NK-92 (cell line): Measurements from ENCODE around the gene HOXB9.

Source experiments
- DNase-seq: peaks from one replicate; lab custom pipeline; 2025; ENCODE audit not compliant: unreplicated experiment; lab: John Stamatoyannopoulos, UW

HOXB9 gene

DNA sequence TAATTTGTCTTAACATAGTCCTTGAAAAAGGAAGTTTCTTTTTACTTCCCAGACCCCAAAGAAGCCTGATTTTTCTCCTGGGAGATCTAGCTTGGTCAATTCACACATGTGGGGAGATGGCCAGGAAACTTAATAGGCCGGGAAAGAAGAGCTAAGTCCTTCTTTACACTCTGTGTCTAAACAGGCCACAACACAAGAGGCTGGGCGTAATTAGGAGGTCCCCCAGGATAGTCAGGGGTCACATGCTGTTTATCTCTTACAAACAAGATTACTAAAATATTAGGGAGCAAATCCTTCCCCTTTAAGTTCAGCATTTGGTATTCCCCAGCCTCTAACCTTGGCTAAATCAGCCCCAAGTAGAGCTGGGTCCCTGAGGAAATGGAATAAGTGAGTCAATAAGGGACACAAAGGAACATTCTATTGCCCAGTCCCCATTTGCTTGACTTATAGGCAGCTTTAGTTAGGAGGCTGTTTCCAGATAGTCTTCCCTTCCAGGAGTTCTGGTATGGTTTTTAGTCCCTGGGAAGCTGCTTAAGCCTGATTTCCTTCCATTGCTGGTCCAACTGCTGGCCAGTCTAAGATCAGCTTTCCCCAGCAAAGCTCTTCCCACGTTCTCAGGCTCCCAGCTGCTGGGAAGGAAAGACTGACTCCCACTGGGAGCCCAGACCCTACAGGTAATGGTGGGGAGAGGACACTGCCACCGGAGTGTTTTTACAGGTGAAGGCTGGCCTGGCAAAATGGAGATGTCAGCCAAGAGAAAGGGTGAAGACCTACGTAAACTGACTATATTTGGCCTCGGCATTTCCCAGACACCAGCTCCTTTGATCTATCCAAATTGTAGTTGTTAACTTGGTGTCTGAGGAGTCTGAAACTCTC is 14.1 kb upstream of the HOXB9 start:
- no peak for DNase-seq

DNA sequence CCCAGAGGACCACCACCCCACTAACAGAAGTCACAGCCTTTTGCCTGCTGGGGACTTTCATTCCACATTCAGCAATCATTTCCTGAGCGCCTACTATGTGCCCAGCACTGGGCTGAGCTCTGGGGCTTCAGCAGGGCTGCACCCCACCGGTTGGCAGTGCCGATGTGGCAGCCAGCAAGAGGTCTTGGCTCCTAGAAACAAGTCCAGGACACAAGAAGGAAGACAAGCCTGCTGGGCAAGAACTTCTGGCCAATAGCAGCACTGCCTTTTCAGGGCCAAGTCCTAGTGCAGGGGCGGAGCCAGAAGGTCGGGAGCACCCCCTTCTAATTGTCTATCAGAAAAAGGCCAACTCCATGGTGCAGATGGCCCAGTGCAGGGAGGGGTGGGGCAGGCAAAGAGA is 13.0 kb upstream of the HOXB9 start:
- DNase-seq, result no peak

DNA sequence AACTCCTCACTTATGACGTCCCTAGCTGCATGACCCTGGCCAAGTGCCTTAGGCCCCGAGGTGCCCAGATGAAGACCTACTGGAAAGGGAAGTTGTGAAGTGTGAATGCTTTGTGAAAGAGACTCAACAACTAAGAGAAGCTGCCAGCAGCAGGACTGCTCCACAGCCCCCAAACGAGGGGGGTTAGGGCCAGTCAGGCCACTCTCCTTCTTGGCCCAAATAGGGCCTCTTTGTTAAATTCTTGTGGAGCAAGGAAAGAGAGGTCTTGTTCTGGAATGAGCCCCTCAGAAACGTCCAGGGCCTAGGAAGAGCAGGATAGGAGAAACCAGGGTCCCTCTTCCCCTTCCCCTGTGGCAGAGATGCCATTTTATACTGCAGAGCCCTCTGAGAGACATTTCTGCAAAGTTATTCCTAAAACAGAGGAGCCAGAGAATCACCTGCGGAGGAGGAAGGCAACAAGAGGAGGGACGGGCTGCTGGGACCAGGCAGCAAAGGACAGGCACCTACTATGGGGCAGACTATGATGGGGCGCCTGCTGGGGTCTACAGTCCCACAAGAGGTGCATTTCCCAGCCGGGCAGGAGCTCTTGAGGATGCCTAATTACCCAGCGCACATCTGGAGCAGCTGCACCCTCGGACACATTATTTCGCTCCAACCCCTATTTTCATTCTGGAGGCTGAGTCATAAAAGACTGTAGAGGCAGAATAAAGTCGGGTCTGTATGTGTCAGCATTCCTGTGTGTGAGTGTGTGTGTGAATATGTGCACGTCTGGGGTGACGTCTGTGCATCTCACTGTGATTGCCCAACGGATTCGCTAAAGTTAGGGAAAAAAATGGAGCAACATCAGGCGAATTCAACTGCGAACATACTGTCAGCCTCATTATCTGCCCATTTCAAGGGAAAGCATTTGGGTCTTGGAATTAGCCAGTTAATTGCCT is 11.4 kb upstream of the HOXB9 start:
- DNase-seq, result no peak

DNA sequence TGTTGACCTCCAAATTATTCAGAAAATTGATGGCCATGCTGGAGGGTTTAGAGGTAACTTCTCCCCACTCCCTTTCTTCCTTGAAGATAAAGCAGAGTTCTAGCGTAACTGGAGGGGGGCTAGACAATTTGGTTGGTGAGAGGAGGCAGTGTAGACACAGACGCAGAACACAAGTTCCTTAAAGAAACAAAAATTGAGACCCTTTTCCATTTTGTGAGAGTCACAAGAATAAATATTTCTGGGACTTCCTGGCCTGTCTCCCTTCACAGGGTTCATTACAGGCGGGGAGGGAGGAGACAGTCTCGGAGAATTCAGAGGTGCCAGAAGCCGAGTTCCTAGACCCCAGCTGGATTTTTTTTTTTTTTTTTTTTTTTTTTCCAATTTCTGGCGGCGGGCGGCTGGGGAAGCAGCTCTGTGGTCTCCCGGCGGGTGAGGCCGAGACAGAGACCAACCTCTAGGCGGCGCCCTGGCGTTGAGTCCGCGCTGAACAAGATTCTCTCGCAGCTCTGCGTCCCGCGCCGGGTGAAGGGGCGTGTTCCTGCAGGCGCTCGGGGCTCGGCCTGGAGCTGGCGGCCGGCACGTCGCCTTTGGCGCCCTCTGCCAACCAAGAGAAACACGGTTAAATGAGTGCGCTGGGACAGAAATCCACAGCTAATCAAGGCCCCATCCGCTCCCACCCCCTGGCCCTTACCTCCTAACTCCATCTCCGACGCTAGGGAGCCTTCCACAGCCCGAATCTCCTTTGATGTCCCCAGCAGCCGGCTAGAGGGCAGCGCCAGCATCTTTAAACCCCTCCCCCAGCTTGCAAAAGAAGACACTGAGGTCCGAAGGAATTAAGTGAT is 10.2 kb upstream of the HOXB9 start:
- DNase-seq, result no peak

DNA sequence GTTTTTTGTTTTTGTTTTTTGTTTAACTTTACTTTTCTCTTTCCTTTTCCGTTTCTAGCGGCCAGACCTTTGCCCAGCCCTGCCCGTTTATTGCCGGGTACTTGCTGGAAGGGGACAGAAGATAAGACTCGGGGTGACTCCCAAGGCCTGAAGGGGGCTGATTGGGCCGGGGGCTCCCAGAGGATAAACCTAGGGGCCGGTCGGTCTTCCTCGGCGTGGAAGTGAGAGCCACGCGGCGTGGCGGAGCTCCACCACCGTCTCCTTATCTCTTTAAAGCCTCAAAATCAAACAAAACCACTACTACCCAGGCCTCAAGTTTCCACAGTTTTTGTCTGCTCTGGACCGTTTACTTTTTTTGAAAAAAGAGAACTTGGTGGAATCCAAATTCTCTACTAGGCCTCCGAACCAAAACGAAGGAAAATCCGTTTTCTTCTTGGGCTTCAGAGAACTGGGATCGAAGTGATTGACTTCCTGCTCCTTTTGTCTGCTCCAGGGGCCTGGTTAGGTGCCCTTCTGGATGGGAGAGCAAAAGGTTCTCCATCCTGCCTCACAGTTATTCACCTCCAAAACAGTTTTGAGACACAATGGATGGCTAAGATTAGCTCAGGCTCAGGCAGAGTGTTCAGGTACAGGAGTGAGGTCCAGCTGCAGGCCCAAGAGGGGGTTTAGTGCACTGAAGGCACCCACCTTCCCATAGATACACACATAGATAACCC is 8.5 kb upstream of the HOXB9 start:
- no peak for DNase-seq

DNA sequence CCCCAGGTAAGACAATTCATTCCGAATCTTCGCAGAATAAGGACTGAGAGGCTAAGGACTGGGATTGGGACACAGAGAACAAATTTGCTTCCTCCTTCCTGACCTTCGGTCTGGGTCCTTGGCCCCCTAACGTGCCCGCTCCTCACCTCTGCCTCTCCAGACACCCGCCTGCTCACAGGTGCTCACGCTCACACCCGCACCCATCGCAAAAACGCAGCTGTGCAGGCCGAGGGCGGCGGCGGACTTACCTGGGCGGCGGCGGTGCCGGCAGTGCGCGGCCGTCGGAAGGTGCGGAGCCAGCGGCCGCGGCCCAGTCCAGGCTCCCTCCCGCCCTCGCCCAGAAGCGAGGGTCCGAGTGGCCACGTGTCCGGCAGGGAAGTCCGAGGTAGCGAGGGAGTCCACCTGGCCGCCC is 7.1 kb upstream of the HOXB9 start:
- no peak for DNase-seq

DNA sequence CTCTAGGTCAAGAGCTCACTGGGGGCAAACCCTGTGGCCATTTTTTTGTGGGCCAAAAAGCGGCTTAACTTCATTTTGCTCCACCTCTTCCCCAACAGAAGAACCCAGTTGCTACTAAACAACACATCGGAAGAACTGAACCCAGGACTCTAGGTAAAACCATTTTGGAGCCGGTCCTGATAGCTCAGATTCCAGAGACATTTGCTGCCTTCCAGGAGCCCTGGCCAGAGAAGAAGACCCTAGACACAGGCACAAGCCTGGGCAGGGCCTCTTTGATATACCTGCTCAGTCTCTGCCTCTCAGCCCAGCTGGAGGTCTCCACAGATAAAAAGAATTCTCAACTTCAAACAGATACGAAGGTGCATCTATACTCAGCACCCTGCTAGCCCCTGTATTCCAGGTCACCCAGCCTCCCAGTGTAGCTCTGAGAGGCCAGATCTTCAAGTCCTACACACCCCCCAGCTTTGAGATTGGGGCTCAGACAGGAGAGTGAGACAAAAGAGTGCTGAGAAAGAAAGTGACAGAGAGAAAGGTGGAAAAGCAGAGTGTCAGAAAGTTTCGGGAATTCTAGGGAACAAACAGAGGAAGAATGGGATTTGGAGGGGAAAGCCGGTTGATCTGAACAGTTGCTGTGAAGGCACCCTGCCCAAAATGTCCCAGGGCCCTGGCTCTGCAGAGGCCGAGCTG is 6.6 kb upstream of the HOXB9 start:
- DNase-seq, result no peak

DNA sequence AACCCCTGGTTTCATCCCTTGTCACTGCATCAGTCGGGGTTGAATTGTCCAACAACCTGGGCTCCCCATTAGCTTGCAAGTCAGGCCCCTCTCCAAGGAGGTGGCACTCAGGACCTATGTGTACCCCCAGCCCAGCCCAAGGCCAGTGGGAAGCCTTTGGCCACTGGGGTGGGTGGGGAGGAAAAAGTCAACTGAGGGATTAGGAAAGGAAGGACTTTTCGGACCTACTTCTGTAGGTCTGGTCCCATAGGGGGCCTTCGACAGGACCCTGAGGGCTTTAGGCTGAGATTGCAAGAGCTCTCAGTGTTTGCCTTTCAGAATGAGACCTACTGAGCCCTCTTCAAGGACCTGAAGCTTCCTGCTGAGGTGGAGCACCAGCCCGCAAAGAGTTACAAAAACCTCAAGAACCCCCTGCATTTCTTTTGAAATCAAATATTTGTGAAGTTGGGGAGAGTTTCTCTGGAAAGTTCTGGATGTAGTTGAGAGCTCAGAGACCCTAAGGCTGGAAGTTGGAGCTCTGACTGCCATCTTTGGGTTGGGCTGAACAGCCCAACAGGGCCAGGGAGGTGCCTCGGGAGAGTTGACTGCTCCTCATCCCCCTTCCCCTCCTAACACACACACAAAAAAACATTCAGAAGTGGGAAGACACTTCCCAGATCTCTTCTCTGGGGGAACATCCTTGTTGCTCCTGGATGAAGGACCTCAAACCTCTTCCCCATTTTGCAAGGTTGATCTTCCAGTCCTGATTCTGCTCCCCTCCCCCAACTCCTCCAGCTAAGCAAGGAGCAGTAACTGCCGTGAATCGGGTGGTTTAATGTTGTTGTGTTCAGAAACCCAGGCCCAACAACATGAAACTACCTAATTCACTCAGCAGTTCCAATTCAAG is 5.8 kb upstream of the HOXB9 start:
- no peak for DNase-seq

DNA sequence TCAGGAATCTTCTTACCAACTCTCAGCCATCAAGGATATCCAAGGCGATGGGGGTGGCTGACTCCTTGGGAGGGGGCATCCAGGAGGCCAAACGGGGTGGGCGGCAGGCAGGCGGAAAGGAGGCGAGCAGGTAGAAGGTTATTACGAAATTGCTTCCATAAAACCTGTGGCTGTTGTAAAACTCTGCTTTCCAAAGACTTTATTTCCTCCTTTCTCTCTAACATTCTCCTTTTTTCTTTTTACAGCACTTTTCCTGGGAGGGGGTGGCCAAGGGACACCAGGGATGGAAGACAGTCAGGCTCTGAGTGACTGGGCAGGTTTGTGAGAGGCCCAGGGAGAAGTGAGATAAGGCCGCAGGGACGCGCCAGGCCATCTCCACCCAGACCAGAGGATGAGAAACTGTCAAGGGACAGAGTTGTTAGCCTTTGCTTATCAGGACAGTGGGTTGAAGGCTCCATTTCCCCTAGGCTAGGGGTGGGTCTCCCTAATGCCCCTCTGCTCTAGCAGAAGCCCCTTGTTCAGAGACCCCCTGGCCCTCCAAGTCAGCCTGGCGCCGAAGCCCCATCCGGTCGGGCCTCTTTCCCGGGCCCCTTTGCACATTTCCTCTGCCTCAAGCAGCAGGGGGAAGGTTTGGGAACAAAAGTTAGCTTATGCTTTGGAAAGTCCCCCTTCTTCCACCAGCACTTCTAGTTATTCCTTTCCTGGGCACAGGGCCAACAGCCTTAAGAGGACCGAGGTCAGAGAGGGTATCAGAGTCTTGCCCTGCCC is 5.0 kb upstream of the HOXB9 start:
- DNase-seq, result no peak

DNA sequence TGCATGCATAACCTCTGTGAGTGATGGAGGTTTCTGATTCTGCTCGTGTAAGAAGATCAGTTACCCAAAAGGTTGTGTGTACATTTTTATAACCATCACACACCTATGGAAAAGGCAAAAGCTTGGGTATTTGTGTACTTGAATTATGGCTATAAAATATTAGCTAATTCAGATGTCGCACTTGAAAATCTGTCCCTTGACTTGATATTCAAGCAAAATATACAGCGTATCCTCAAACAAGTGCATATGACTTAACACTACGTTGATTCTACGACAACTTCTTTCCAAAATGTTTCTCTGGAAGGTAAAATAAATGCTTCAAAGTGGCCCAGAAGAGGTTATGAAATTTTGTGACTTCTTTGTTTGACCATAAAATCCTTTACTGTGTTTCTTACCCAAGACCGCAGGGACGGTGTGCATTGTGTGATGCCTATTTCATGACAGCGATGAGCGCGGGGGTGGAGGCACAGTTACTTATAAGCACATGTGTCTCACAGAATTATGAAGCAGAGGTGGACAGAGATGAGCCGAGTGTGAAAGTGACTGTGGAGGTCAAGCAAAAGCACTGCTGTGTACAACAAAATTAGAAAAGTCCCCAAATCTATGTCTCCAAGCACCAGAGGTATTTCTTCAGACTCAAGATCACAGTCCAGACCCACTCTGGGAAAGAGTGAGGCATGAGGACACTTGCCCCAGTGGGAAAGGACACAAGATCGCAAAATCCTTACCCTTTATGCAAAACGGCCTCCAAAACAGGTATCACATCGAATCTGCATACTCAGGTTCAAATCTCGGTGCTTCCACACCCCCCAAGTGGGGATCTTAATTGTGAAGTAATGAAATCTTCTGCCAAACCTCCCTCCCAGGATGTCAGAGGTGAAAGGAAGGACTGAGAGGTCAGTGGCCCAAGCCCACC is 4.1 kb upstream of the HOXB9 start:
- DNase-seq, result no peak

DNA sequence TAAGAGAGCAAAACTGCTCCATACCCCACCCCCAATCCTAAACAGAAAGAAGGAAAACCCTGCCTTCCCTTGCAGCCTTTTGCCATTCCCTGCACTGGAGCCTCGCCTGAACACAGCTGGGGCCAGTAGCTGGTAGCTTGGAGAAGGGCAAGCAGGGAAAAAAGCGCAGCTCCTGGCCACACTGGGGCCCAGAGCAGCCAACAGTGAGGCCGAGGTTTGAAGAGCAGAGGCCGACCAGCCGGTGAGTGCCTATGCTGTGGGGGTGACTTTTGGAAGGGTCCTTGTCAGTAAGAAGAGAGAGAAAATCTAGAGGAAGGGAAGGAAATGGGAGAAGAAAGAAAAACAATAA is 3.2 kb upstream of the HOXB9 start:
- no peak for DNase-seq

DNA sequence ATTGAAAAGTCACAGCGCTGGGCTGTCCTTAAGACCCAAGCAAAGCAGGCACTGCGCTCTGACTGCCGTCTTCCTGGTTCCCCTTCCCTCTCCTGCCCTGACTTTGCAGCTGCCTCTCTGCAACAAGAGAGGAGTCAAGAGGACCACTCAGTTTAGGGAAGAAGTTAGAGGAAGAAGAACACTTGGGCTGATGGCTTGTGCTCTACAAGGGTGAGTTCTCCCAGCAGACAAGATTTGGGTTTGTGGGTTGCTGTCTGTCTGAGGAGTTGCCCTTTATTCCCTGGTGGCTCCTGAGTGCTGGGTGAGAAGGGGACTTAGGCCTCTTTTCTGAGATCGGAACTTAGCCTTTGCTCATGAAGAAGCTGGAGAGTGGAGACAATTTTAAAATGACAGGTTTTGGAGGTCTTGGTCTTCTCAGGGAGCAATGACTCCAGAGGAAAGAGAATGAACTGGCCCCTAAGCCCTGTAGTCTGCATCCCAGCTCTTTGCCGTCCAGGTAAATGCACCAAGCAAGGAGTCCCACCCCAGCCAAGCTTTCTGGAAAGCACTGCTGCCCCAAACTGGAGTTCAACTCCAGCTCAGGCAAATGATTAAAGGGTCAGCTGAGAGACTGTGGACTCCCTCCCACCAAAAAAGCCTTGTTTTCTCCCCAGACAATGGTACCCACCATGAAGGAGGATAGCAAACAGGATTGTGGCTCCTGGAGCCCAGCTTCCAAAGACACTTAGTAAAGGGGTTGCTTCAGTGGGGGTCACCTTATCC is 2.7 kb upstream of the HOXB9 start:
- no peak for DNase-seq

DNA sequence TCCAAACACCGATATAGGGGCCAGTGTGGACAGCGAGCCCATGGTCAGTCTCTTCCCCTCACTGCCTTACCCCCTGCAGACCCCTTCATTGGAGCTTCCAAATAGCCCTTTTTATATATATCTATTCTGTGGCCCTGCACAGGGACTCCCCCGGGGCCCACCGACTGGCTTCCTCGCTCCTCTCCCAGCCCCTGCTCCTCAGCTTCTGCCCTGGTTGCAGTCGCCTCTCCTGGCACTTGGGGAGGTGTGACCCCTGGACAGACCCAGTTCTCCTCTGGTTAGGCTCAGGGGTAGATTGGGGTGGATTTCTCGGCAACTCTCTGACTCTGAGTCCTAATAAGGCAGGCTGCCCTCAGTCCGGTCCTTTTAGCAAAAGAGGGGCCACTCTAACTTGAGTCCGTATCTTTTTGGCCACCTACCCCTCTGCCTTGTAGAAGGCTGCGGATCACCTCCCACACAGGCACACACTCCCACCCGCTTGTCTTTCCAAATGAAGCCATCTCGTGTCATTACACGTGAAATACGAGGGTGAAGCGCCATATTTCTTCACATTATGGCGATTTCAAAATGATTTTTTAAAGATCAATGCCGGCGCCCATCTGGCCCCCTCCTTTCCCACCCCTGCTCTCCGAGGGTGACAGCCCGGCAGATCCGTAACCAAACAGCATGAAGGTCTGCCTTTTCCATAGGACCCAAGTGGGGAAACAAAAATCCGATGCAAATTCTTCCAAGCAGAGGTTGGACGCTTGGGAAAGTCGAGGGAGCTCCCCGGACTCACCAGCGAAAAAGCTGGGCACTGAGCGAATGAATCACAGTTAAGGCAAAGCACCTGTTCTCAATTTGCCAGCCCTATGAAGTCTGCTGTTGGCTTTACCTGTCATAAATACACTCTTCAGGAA is 1.7 kb upstream of the HOXB9 start:
- no peak for DNase-seq

DNA sequence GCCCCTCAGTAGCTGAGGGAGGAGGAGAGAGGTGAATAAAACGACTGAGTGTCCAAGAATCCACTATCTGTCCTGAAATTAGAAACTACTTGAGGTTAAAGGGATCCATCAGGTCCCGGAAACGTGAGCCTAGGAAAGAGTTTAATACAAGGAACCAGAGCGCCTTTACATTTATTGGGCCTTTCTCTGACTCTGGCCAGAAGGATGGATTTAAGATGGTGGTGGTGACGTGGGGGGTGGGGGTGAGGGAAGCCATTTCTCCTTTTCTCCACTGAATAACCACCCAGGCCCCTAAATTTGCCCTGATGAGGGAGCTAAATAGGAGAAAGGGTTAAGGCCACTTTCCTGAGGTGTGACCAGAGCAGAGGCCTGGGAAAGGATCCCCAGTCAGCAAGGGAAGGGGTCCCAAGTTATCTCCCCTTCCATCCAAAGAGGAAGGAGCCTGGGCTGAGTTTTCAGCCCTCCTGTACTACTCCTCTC is 1.0 kb upstream of the HOXB9 start:
- DNase-seq, result no peak

DNA sequence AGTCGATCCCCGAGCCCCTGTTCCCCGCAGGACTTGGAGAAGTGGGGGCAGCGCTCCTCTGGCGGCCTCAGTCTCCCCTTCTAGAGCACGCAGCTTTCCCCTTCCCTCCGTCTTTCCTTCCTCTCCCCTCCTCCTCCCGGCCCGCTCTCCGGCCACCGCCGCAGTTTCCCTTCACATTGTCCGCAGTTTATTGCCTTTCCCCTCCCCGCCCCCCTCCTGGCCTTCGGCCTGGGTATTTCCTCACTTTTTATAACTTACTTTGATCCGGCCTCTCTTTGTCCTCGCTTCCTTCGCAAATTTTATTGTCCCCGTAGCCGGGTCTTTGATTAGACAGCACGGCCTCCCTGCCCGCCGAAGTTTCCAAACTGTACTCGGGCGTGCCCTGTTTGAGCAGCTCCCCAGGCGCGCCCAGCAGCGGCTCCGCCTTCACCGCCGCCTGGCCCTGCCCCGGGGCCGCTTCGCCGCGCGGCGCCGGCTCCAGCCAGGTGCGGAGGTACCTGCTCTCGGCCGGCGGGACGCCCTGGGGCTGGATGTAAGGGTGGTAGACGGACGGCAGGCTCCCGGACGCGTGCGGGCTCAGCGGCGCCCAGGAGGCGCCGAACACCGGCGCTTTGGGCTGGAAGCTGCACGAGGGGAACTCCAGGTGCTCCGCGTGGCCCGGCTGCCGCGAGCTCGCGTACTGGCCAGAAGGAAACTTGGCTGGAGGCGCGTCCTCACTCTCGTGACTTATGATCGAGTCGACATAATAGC is 488 bp downstream of the HOXB9 start:
- no peak for DNase-seq
